Muscle of back (tissue), 11 donors: ENCODE results near the gene L3MBTL4. TPM values are rescaled to one million over a fixed set of nuclear protein-coding genes. Genes with fewer than 3 reads are reported as not detected.
"Not testable (repeated sequence)": the region's sequence is repeated elsewhere in the genome, so short reads cannot be mapped to it uniquely, and the experiment has no call there.

Source experiments
- DNase-seq, 3 donors: peaks; one replicate each; pipeline versions ENCODE4 v3.0.0 to v3.0.0-alpha.2; 2013
- polyA plus RNA-seq, 10 donors: library from polyadenylated mRNA; unstranded; fragments of 120-200 nt; gene quantifications; one replicate each; pipeline ENCODE4 v1.2.1, GENCODE V29; 2013; ENCODE audit not compliant: insufficient read length in 10 of 10

The L3MBTL4 gene
- polyA plus RNA-seq, 10 donors: 1.2 to 2.9 (median 2.0) TPM

DNA sequence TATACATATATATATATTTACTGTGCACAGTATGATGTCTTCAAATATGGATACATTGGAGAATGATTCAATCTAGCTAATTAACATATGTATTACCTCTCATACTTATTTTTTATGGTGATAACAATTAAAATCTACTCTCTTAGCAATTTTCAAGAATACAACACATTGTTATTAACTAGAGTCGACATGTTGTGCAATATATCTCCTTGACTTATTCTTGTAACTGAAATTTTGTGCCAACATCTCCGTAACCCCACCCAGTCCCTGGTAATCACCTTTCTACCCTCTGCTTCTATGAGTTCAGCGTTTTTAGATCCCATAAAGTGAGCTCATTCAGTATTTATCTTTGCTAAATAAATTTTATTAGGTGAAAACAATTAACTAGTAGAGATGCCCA, 303.0 kb downstream of the L3MBTL4 start:
- no peak for DNase-seq

DNA sequence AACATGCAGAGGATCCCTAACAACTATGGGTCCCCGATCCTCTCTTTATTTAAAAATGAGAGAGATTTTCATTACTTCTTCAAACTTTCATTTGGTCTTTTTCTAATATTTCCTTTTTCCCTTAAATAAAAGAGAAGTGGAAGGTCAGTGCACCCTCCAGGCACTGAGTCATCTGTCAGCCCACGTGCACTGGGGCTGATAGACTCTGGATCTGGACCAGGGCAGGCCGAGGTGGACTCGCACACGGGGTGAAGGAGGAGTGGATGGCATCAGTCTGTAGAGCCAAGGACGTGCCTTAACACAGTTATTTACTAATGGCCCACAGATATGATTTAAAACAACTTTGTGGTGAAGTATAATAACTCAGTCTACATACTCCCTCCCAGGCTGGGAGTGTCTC, 305.0 kb downstream of the L3MBTL4 start:
- DNase-seq: no peak

DNA sequence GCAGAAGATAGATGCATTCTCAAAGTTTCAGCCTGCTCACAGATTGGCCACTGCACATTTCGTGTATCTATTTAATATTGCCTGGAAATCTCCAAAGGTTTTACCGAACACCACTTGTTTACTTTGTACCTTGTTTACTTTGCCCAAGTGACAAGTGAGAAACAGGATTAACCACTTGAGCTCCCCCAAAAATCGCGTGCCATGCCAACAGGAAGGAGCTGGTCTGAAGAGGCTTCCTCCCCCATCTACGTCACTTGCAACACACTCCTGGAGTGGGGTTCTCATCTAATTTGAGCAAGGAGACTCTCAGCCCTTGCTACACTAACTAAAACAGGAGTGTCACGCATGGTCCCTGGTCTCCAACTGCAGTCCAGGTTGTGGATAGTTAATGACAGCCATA, 306.9 kb downstream of the L3MBTL4 start:
- DNase-seq: no peak

DNA sequence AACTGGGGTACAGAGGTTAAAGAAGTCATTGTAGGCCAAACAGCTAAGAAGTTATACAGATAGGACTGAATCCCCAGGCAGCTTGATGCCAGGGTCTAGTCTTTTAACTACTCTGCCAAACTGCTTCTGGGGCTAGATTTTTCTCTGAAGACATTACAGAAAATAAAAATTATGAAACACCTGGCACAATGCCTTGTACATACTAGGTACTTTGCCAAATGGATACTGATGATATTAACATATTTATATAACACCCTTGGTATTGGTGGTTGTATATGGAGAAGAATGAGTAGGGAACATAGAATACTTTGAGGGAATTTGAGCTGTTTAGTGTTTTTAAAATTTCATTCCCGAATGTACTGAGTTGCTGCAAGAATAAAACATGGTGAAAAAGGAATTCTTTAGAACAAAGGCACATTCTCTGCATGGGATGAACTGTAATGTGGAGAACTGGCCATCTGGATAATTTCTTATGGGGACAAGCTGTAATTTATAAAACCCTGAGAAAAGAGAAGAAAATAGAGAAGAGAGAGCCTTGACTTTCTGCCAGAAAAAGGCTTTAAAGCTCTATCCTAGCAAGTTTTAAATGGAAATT, 308.5 kb downstream of the L3MBTL4 start:
- DNase-seq: peak in 2 of 3 donors; percentile 14 to 32

DNA sequence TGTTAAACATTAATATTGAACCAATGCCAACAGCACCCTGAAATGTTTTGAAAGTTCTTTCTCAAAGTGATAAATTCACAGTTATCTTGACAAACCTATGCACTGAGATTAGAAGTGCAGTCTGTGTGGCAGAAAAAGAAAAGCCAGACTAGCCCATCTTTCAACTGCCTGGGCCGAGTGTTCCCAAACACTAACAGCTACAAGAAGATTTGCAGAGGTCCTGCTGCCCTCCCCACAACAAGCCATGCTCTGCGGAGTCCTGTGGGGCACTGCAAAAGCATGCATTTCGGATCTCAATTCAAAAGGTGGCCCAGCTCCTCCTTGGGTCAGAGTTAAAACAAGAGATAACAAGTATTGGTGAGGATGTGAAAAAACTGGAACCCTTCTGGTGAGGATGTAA, 311.0 kb downstream of the L3MBTL4 start:
- no peak for DNase-seq

DNA sequence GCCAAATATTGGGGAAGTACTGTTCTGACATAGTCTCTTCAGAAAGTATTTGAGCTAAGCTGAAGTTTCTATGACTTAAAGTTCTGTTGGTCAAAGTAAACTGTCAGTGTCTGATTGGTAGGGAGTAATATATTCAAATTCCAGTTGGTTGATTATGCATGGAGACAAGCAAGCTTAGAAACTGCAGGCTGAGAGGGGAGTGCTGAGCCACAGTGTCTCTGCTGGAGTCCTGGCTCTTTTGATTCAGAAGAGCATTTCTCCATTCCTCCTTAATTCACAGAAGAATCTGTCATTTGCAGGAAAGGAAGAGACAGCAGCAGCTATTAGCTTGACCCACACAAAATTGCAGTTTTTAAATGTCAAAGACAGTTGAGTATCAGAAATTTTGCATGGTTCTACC, 318.0 kb downstream of the L3MBTL4 start:
- no peak for DNase-seq

DNA sequence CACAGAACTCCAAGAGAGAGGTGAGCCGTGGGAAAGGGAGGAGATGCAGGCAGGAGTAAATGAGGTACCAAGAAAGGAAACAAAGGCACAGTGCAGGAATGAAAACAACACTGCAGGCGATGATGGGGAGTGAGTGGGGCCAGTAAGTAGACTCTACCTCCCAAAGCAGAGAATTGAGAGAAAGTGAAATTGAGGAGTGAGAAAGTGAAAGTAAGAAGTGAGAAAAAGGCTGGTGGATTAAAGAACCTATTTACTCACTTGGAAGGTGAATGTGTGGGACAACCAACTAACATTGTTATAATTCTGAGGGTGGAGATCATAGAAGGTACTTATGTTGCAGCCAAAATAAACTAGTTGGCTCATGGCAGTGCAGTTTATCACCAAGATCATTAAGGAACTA, 326.3 kb downstream of the L3MBTL4 start:
- DNase-seq: no peak

DNA sequence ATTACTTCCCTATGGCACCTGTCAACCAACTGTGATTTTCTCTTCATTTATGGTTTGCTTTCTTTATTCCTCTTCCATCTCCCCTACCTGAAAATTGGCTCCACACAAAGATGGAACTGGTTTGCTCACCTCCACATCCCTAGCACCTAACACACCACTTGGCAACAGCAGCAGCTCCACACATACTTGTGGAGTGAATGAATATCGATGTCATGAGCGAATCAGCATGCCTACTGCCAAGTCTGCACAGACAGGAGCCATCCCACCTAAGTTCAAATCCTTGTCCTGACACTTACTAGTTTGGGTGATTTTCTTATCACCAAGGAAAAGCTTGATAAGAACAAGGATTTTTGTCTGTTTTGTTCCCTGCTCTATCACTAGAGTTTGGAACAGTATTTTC, 328.0 kb downstream of the L3MBTL4 start:
- DNase-seq: no peak

DNA sequence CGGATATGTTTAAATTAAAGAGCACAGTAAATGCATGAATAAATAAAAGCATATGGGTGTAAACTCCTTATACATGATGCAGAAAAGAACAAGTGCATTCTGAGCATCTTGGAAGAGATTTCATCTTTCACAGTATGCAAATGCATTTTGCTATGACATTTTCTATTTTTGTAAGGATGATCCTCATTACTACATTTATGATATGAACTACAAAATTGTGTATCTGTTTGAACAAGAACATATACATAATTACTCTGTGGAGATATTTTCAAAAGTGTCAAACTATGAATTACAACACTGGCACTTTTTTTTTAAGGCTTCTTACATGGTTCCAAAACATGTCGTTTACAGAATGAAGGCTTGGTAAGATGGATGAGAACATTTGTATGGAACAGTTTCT, 335.3 kb downstream of the L3MBTL4 start:
- no peak for DNase-seq

DNA sequence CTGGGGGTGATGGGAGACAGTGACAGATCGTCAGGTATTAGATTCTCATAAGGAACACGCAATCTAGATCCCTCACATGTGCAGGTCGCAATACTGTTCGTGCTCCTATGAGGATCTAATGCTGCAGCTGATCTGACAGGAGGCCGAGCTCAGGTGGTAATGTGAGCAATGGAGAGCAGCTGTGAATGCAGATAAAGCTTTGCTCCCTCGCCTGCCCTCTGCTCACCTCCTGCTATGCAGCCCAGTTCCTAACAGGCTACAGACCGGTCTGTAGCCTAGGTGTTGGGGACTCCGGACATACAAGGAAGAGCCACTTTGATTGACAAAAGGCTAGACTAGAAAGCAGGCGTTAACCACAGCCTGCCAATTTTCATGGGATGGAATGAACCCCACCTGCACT, 335.8 kb downstream of the L3MBTL4 start:
- DNase-seq: no peak

DNA sequence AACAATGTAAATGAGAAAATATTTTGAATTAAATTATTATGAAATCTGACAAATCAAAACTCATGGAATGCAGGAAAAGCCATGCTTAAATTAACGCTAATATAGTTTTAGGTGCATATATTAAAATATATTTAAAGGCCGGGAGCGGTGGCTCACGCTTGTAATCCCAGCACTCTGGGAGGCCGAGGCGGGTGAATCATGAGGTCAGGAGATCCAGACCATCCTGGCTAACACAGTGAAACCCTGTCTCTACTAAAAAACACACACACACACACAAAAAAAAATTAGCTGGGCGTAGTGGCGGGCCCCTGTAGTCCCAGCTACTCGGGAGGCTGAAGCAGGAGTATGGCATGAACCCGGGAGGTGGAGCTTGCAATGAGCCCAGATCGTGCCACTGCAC, 342.3 kb downstream of the L3MBTL4 start:
- DNase-seq: not testable (repeated sequence)

DNA sequence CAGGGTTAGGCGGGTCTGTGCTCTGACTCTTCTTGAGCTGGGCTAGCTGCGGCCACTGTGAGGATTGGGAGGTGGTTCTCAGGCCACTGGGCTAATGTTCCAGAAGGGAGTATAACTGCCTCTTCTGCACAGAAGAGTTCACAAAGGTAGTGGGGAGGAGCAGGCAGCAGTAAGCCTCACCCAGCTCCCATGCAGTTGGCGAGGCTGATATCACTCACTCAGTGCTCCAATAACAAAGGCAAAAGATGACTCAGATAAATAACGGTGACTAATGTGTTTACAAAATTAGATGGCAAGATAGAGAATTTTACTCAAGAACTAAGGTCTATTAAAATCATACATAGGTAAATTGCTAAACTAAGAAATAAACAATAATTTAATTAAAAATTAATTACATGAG, 345.2 kb downstream of the L3MBTL4 start:
- DNase-seq: no peak

DNA sequence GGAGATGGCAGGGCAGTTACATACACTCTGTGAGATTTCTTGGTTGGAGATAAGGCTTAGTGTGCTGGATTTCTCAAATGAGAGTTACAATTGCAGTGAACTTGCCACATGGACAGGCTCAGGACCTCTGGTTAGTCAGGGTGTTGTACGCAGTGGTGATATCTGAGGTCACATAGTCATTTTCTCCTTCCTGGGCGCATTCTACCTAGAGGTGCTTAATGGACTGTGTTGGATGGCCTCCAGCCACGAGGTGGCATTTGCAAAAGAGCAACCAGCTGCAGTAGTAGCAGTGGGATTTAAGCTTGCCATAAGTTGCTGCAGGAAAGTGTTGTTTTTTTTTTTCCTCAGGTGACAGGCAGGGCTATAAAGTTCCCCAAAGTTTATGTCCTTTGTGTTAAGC, 345.6 kb downstream of the L3MBTL4 start:
- DNase-seq: no peak

DNA sequence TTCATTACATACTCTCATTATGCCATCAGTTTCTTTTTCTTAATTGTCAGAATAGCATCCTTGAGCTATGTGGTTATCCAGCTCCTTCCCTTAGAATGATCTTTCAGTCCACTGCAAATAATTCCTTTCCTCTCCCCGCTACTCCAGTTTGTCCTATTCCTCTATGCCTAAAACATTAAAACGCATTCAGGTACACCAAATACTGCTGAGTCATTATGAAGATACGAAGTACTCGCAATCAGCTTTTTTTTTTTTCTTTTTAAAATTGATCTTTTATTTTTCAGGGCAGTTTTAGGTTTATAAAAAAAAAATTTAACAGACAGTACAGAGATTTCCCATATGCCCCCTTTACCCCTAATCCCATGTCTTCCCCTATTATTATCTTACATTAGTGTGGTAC, 354.6 kb downstream of the L3MBTL4 start:
- DNase-seq: no peak

DNA sequence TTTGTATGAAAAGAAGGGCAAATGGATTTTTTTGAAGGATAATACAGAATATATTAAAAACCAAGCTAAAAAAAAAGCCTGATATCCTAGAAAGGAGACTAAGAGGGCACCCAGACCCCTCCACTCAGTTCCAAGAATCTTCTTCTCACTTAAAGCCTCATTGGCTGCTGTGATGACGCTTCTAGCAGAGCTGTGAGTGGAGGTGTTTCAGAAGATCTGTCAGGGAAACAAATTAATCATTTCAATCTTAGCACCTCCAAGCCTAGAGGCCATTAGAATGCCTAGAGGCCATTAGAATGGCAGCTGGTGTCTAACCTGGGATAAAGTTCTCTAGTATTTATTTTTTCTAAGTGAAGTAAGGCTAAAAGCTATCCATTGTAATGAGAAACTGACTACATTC, 355.2 kb downstream of the L3MBTL4 start:
- DNase-seq: no peak

DNA sequence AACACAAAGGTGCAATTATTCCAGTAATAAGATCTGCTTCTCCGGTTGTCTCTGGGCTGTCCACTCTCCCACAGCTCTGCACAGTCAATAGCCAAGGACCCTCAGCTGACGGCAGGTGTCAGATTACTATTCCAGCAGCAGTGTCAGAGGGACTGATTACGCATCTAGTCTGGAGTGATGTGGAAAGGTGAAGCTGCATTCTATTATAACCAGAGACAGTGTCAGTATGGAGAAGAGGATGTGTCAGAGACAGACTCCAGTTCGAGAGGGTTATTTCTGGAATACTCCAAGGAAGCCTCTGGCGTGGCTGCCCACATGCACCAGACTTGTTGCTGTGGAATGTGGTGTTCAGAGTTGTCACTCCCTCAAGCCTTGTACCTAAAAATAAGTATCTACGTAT, 355.8 kb downstream of the L3MBTL4 start:
- peak; percentile 26 to 56 (median 28) for DNase-seq

DNA sequence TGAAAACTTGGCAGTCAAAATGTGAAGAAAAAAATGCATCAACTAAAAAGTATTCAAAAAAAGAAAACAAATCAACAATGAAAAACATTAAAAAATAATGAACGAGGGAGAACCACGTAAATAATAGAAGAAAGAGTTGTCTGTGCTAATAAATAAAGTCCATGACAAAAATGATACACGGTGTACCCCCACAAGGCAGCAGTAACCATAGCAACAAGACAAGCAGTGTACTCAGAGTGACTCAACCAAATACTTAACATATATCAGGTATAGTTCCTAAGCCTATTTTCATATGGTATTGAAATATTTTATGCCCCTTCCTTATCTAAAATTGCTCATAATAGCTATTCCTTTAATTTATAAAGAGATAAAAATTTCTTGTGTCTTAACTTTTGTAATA, 357.1 kb downstream of the L3MBTL4 start:
- DNase-seq: no peak

DNA sequence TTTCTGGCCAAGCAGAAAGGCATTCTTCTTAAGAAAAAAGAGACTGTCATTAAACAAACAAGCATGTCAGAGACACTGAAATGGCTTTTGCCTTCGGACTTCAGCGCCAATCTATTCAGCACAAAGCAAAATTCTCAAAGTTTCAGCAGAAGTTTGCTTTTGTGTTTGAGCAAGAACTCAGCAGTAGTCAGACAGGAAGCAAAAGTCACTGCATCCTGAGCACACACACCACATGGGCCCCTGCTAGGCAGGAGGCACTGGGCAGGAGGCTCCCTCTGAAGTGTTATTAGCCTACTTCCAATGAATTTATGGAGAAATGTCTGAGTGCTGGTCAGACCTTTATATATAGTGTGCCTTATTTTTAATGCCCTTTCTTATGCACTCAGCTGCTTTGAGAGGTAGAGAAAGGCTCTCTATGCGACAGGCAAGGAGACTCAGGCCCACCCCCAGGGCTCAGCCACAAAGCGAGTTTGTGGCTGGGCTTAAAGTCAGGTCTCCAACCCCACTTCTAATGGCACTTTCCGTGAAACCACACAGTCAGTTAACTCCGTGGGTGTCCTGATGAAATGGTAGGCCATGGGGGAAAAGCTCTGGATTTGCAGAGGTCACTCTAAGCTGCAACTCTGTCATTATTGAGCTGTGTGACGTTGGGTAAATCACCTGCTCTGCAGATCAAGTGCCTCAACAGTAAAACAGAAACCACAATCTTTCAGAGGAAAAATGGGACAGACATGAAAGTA, 358.4 kb downstream of the L3MBTL4 start:
- DNase-seq: peak in 1 of 3 donors; percentile 16

DNA sequence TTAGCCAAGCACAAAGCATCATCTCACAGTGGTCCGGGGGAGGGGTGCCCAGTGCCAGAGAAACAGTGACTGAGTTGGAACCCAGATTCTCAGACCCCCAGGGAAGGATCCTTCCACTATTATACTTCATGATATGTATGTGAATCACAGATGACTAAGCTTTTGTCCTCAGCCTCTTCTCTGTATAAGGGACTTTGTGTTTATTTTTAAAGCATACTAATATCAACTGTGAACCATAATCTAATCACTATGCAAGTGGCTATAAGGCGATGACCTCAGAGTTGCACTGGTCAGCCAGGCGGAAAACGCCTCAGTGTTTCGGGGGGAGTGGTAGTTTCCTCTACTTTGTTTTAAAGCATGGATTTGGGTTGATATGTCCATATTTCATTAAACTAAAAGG, 359.0 kb downstream of the L3MBTL4 start:
- peak in 2 of 3 donors; percentile 9 to 59 for DNase-seq

DNA sequence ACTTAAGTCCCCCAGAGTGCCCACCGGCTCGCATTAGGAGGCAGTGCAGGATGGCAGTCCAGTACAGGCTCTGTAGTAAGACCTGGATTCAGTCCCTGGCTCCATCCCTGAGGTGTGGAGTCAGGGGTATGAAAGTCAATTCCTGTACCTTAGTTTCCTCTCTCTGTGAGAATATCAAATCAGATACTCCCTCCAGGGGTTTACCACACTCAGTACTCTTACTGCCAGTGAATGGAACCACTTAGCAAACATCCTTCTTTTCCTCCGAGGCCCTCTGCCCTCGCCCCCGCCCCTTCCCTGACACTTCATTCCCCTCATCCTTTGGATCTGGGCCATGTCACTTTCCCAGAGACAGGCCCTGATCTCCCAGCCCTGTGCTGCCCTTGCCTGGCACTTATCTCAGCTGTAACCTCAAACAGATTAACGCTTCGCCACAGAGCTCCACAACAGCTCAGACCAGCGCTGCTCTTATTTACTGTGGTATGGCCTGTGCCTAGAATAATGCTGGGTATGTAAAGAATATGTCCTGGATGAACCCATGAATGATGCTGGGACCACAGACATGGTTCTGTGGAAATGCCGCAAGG, 360.4 kb downstream of the L3MBTL4 start:
- DNase-seq: no peak

DNA sequence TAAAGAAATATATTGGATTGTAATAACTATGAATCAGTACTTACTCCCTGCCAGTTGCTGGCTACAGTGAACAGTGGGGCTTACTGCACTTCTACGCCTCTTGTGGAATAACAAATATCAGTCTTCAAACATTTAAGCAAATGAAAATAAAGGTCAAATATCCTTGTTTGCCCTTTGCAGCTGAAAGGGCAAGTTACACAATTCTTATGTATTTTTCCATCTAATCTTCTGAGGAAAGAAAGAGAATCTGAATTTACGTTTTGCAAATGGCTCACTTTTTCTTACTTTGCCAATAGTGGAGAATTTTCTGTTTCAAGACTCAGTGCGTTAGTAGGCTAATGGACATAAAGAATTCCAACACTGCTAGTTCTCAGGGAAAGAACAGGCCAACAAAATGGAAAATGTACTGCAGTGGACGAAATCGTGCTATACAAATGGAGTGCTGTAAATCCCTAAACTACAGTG, 362.2 kb downstream of the L3MBTL4 start:
- peak in 1 of 3 donors; percentile 11 for DNase-seq

DNA sequence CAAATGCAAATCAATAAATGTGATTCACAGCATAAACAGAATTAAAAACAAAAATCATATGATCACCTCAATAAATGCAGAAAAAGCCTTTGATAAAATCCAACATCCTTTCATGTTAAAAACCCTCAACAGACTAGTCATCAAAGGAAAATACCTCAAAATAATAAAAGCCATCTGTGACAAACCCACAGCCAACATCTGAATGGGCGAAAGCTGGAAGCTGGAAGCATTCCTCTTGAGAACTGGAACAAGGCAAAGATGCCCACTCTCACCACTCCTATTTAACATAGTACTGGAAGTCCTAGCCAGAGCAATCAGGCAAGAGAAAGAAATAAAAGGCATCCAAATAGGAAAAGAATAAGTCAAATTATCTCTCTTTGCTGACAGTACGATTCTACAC, 367.1 kb downstream of the L3MBTL4 start:
- DNase-seq: not testable (repeated sequence)

DNA sequence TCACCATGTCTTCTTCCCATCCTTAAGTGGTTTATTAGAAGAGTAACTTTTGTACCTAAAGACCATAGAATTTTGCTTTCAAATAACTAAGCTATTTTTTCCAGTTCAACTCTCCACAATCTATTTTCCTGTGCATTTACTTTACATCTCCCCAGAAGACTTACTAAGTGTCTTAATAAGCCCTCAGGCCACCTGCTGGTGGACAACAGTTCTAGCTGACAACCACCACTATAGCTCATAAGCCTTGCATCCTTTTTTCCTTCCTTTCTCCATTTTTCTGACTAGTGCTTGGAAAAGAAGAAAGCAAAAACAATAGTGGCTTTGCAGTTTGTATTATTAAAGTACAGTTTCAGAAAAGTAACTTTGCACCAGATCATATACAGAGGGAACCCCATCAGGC, 369.9 kb downstream of the L3MBTL4 start:
- DNase-seq: no peak
